NB4 (cell line): ENCODE results near the gene NACC2.

ENCODE experiments used
- CTCF ChIP-seq: IDR thresholded peaks from one replicate; pipeline ENCODE4 v1.5.1; 2012; ENCODE audit warnings: low read depth, low read length
- MYC ChIP-seq: IDR thresholded peaks from 2 replicates; pipeline ENCODE4 v1.6.1; 2011; ENCODE audit warnings: low read depth, low read length

GRCh38 chr9:136011703-136012496 is 83.2 kb downstream of the NACC2 start:
- TF ChIP-seq CTCF: no peak
- no peak for TF ChIP-seq MYC
